ENCODE data around the gene SYNE2.

DNA sequence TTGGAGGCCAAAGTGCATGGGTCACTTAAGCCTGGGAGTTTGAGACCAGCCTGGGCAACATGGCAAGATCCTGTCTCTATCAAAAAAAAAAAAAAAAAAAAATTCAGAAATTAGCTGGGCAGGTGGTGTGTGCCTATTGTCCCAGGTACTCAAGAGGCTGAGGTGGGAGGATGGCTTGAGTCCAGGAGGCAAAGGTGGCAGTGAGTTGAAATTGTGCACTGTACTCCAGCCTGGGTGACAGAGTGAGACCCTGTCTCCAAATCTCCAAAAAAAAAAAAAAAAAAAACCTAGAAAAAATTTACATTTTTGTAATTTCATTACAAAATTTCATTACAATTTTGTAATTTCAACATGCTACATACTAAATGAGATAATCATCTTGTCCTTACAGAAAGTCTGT lies 42.7 kb downstream of the SYNE2 start:
- TF ChIP-seq CTCF (IDR thresholded peaks at IDR 0.05; ENCODE audit: insufficient read depth, low read length) (no peak), POLR2AphosphoS5 (IDR thresholded peaks at IDR 0.05; ENCODE audit: low read depth) (no peak)

Measured in HL-60 (cell line).